Hepatocyte (in vitro differentiated cells): ENCODE measurements around the gene CENPP. TPM values are rescaled to one million over a fixed set of nuclear protein-coding genes. Genes with fewer than 3 reads are reported as not detected.

Source experiments
- DNase-seq: peaks from one replicate; pipeline ENCODE4 v3.0.0-alpha.2; 2016; ENCODE audit warnings: low spot score
- H2AFZ ChIP-seq: fragments of 200-600 bp; sonication (generic); 2 replicates; pipeline ENCODE4 v1.6.0; 2016; ENCODE audit warnings: antibody characterized with exemption, mild to moderate bottlenecking
- H3K27ac ChIP-seq: fragments of 200-600 bp; sonication (generic); 2 replicates; pipeline ENCODE4 v1.5.1; 2016; ENCODE audit warnings: mild to moderate bottlenecking
- H3K27me3 ChIP-seq: fragments of 200-600 bp; sonication (generic); 2 replicates; pipeline ENCODE4 v1.6.1; 2016
- H3K36me3 ChIP-seq: fragments of 200-600 bp; sonication (generic); replicated peaks from 2 replicates; pipeline ENCODE4 v1.5.1; 2016; ENCODE audit warnings: low read depth; ENCODE audit not compliant: insufficient read depth
- H3K4me1 ChIP-seq: fragments of 200-600 bp; sonication (generic); 2 replicates; pipeline ENCODE4 v1.5.1; 2016; ENCODE audit warnings: mild to moderate bottlenecking, moderate library complexity; ENCODE audit not compliant: insufficient read depth
- H3K4me2 ChIP-seq: fragments of 200-600 bp; sonication (generic); 2 replicates; pipeline ENCODE4 v1.6.0; 2016
- H3K4me3 ChIP-seq: fragments of 200-600 bp; sonication (generic); 2 replicates; pipeline ENCODE4 v1.5.1; 2016; ENCODE audit warnings: mild to moderate bottlenecking
- H3K79me2 ChIP-seq: fragments of 200-600 bp; sonication (generic); 2 replicates; pipeline ENCODE4 v1.6.0; 2017; ENCODE audit warnings: mild to moderate bottlenecking
- H3K9me2 ChIP-seq: fragments of 200-600 bp; sonication (generic); replicated peaks from 2 replicates; pipeline ENCODE4 v1.6.0; 2017; ENCODE audit warnings: mild to moderate bottlenecking; ENCODE audit not compliant: insufficient read depth
- H3K9me3 ChIP-seq: fragments of 200-600 bp; sonication (generic); 2 replicates; pipeline ENCODE4 v1.5.1; 2016; ENCODE audit warnings: low read depth, mild to moderate bottlenecking
- H4K20me1 ChIP-seq: fragments of 200-600 bp; sonication (generic); 2 replicates; pipeline ENCODE4 v1.6.0; 2016; ENCODE audit warnings: mild to moderate bottlenecking; ENCODE audit not compliant: insufficient read depth, poor library complexity, severe bottlenecking
- EZH2 ChIP-seq: fragments of 200-600 bp; sonication (generic); IDR thresholded peaks from 2 replicates; pipeline ENCODE4 v1.6.1; 2016; ENCODE audit warnings: antibody characterized with exemption, mild to moderate bottlenecking, borderline replicate concordance
- EZH2phosphoT487 ChIP-seq: fragments of 200-600 bp; sonication (generic); IDR thresholded peaks from one replicate; pipeline ENCODE4 v1.6.1; 2018; ENCODE audit warnings: antibody characterized with exemption, mild to moderate bottlenecking, low read depth, moderate library complexity; ENCODE audit not compliant: unreplicated experiment, severe bottlenecking
- WGBS: methylation state at CpG from one replicate; pipeline ENCODE4 v1.1.6; 2016; ENCODE audit warnings: low lambda C conversion rate; ENCODE audit errors: missing lambda C conversion rate; 5-methylcytosine and 5-hydroxymethylcytosine counted together
- polyA plus RNA-seq: library from polyadenylated mRNA; unstranded; fragments of >200 nt; fragmentation: Nextera tagmentation; extraction: Ambion mirVana; gene quantifications from 2 replicates; pipeline ENCODE4 v1.2.1, GENCODE V29; 2016
- total RNA-seq: library from RNA; depleted of rRNA; stranded (reverse); fragments of >200 nt; gene quantifications from 2 replicates; pipeline ENCODE4 v1.2.3, GENCODE V29; 2014
- TF ChIP-seq, protein P1 (sequence below): fragments of 200-600 bp; sonication (generic); IDR thresholded peaks from 2 replicates; pipeline ENCODE4 v1.5.1; 2016; ENCODE audit warnings: antibody characterized with exemption, mild to moderate bottlenecking; ENCODE audit not compliant: poor library complexity

Gene CENPP
- total and polyA plus RNA-seq, 2 experiments from 2014 or later = 5.1 to 5.9 TPM

DNA sequence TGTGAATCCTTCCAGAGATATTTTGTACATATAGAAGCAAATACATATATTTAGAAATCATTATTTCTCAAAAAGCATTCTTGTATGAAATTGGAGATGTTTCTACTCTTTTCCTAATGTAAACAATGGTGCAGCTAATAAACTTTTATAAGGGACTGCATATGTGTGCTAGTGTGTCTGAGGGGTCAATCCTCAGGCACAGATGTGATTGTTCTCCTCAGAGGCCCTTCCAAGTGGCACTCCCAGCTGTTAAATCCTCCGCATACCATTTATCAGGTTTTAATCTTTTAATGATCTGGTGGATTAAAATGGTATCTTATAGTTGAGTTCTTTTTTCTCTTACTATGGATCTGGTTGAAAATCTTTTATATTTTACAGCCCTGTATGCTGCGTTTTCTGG is 104.1 kb downstream of the CENPP start:
- Histone ChIP-seq H3K9me2 (no peaks in the 10 kb centered on the region), H3K4me1 (no peaks in the 10 kb centered on the region), H2AFZ (no peak overlapping the region), H3K36me3 (no peaks in the 10 kb centered on the region), H3K9me3 (no peaks in the 10 kb centered on the region), H4K20me1 (no peaks in the 10 kb centered on the region), H3K4me2 (no peak overlapping the region), H3K4me3 (no peak overlapping the region), H3K27ac (no peak overlapping the region), H3K79me2 (no peaks in the 10 kb centered on the region), H3K27me3 (no peaks in the 10 kb centered on the region)
- no peak for DNase-seq
- no peak for TF ChIP-seq EZH2
- TF ChIP-seq, protein P1, sequence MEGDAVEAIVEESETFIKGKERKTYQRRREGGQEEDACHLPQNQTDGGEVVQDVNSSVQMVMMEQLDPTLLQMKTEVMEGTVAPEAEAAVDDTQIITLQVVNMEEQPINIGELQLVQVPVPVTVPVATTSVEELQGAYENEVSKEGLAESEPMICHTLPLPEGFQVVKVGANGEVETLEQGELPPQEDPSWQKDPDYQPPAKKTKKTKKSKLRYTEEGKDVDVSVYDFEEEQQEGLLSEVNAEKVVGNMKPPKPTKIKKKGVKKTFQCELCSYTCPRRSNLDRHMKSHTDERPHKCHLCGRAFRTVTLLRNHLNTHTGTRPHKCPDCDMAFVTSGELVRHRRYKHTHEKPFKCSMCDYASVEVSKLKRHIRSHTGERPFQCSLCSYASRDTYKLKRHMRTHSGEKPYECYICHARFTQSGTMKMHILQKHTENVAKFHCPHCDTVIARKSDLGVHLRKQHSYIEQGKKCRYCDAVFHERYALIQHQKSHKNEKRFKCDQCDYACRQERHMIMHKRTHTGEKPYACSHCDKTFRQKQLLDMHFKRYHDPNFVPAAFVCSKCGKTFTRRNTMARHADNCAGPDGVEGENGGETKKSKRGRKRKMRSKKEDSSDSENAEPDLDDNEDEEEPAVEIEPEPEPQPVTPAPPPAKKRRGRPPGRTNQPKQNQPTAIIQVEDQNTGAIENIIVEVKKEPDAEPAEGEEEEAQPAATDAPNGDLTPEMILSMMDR = no peak
- TF ChIP-seq EZH2phosphoT487 = no peak
- WGBS = 43% methylated on average over 2 of the region's 2 CpGs

DNA sequence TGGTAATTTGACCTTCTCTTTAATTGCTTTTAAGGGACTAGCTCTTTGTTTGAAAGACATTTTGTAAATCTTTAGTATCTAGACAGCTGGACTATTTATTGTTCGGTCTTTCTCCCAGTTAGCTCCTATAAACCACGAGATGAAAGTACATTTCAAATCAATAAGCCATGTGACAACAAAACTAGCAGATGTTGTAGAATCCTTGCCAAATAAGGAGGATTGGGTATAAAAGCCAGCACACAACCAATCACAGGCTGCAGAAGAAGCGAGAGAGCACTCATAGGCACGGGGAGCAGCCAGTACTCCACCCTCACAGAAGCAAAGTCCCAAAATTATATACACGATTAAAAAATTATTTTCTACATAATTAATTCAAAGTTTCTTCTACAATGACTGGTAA is 106.6 kb downstream of the CENPP start:
- no peaks in the 10 kb centered on the region for H3K9me3 ChIP-seq
- H3K27me3 ChIP-seq = no peaks in the 10 kb centered on the region
- 78% methylated on average over 5 of the region's 5 CpGs for WGBS
- DNase-seq = no peak
- H2AFZ ChIP-seq = no peak overlapping the region
- H3K36me3 ChIP-seq = no peaks in the 10 kb centered on the region
- no peaks in the 10 kb centered on the region for H3K4me1 ChIP-seq
- no peak overlapping the region for H3K4me3 ChIP-seq
- TF ChIP-seq EZH2phosphoT487 = no peak
- TF ChIP-seq EZH2 = no peak
- TF ChIP-seq, protein P1 = no peak
- H3K4me2 ChIP-seq = no peak overlapping the region
- no peaks in the 10 kb centered on the region for H3K9me2 ChIP-seq
- no peaks in the 10 kb centered on the region for H4K20me1 ChIP-seq
- no peak overlapping the region for H3K27ac ChIP-seq
- no peaks in the 10 kb centered on the region for H3K79me2 ChIP-seq

DNA sequence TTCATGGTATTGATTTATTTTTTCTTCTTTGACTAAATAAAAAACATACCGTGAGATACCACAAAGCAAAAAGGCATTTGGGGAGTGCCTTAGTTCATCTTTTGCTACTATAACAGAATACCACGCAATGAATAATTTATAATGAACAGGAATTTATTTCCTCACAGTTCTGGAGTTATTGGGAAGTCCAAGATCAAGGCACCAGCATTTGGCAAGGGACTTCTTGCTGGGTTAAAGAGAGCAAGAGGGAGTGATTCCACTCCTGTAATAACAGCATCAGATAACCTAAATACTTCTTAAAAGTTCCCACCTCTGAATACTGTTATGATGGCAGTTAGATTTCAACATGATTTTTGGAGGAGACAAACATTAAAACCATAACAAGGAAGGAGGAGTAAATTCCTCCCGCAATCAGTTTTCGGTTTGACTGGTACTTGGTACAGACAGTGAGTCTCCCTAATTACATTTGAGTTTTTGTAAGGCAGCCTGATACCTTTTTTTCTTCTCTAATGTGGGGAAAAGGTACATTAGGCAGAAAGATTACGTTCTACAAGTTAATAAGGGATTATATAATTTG is 107.3 kb downstream of the CENPP start:
- Histone ChIP-seq H3K9me3 (no peaks in the 10 kb centered on the region), H3K36me3 (no peaks in the 10 kb centered on the region), H4K20me1 (no peaks in the 10 kb centered on the region), H3K4me1 (no peaks in the 10 kb centered on the region), H3K27me3 (no peaks in the 10 kb centered on the region), H3K4me2 (no peak overlapping the region), H3K79me2 (no peaks in the 10 kb centered on the region), H3K9me2 (no peaks in the 10 kb centered on the region), H3K4me3 (no peak overlapping the region), H3K27ac (no peak overlapping the region), H2AFZ (no peak overlapping the region)
- TF ChIP-seq EZH2 (no peak), EZH2phosphoT487 (no peak)
- TF ChIP-seq, protein P1 = no peak
- 90% methylated on average over 5 of the region's 5 CpGs for WGBS
- no peak for DNase-seq
